Activated CD4-positive, alpha-beta T cell treated with anti-CD3 and anti-CD28 coated beads, Interleukin-2, amount 10 ng/mL, durations not matched to agents 24 days and 14 days (primary cell): ENCODE measurements around the gene ZNF740. TPM values are rescaled to one million over a fixed set of nuclear protein-coding genes. Genes with fewer than 3 reads are reported as not detected.
"Not testable (repeated sequence)": the region's sequence is repeated elsewhere in the genome, so short reads cannot be mapped to it uniquely, and the experiment has no call there.

ENCODE experiments used
- DNase-seq: peaks from one replicate; pipeline ENCODE4 v3.0.0; 2022
- H3K27ac Mint-ChIP-seq: one replicate; pipeline ENCODE4 v1.8.0; 2022; ENCODE audit warnings: mild to moderate bottlenecking, mixed read lengths
- H3K27me3 Mint-ChIP-seq: one replicate; pipeline ENCODE4 v1.8.0; 2022; ENCODE audit warnings: mixed read lengths
- H3K36me3 Mint-ChIP-seq: one replicate; pipeline ENCODE4 v1.8.0; 2022; ENCODE audit warnings: low read depth, mild to moderate bottlenecking, mixed read lengths
- H3K4me1 Mint-ChIP-seq: one replicate; pipeline ENCODE4 v1.8.0; 2021; ENCODE audit warnings: mixed read lengths
- H3K4me3 Mint-ChIP-seq: one replicate; pipeline ENCODE4 v1.8.0; 2022; ENCODE audit warnings: mild to moderate bottlenecking, moderate library complexity, mixed read lengths
- H3K9me3 Mint-ChIP-seq: one replicate; pipeline ENCODE4 v1.8.0; 2021; ENCODE audit warnings: mixed read lengths
- intact Hi-C: fragments of 100-400 bp; cut with micrococcal nuclease; formaldehyde crosslinking; loops from one replicate; pipeline ENCODE4 v1.15.1; 2023
- total RNA-seq: library from RNA; stranded (reverse); gene quantifications from 2 replicates; pipeline ENCODE4 v1.2.3, GENCODE V29; 2022

Gene ZNF740
- total RNA-seq, 1 donor from 2014 or later: 50.5 TPM

- peaks cover 10% of the 10 kb centered on the region for H3K4me1 Mint-ChIP-seq
- DNase-seq, H3K27me3 Mint-ChIP-seq, intact Hi-C loops, H3K27ac Mint-ChIP-seq, H3K9me3 Mint-ChIP-seq, H3K4me3 Mint-ChIP-seq, H3K36me3 Mint-ChIP-seq: not testable (repeated sequence)
Observed at GRCh38 chr12:53163008-53163407, 17.5 kb upstream of the ZNF740 start.

- Mint-ChIP-seq H3K9me3 (no peaks in the 10 kb centered on the region), H3K27me3 (no peaks in the 10 kb centered on the region), H3K36me3 (peaks cover 7% of the 10 kb centered on the region), H3K27ac (no peak overlapping the region), H3K4me3 (no peak overlapping the region), H3K4me1 (peaks cover 2% of the 10 kb centered on the region)
- DNase-seq: no peak
- intact Hi-C loops: no loop called here
Observed at GRCh38 chr12:53166837-53167236, 13.7 kb upstream of the ZNF740 start.

GRCh38 chr12:53169644-53170043, 10.9 kb upstream of the ZNF740 start:
- no peaks in the 10 kb centered on the region for H3K9me3 Mint-ChIP-seq
- peaks cover 3% of the 10 kb centered on the region for H3K4me1 Mint-ChIP-seq
- H3K27me3 Mint-ChIP-seq: no peaks in the 10 kb centered on the region
- no peak for DNase-seq
- H3K36me3 Mint-ChIP-seq: peaks cover 7% of the 10 kb centered on the region
- H3K4me3 Mint-ChIP-seq: no peak overlapping the region
- H3K27ac Mint-ChIP-seq: no peak overlapping the region
- intact Hi-C loops: no loop called here

- Mint-ChIP-seq H3K36me3 (peaks cover 7% of the 10 kb centered on the region), H3K4me1 (peaks cover 7% of the 10 kb centered on the region), H3K9me3 (no peaks in the 10 kb centered on the region), H3K4me3 (no peak overlapping the region), H3K27me3 (no peaks in the 10 kb centered on the region), H3K27ac (no peak overlapping the region)
- intact Hi-C loops: no loop called here
- no peak for DNase-seq
Observed at GRCh38 chr12:53170215-53170614, 10.3 kb upstream of the ZNF740 start.

GRCh38 chr12:53170876-53171724, 9.4 kb upstream of the ZNF740 start:
- H3K4me1 Mint-ChIP-seq: peaks cover 7% of the 10 kb centered on the region
- no peak for DNase-seq
- no peaks in the 10 kb centered on the region for H3K27me3 Mint-ChIP-seq
- H3K4me3 Mint-ChIP-seq: no peak overlapping the region
- H3K27ac Mint-ChIP-seq: no peak overlapping the region
- H3K36me3 Mint-ChIP-seq: peaks cover 7% of the 10 kb centered on the region
- intact Hi-C loops: no loop called here
- H3K9me3 Mint-ChIP-seq: no peaks in the 10 kb centered on the region

- DNase-seq: no peak
Observed at GRCh38 chr12:53171725-53172329, 8.7 kb upstream of the ZNF740 start.

GRCh38 chr12:53172352-53172751, 8.2 kb upstream of the ZNF740 start:
- H3K9me3 Mint-ChIP-seq: no peaks in the 10 kb centered on the region
- H3K27me3 Mint-ChIP-seq: no peaks in the 10 kb centered on the region
- intact Hi-C loops: no loop called here
- no peak overlapping the region for H3K4me3 Mint-ChIP-seq
- no peak overlapping the region for H3K27ac Mint-ChIP-seq
- DNase-seq: no peak
- H3K36me3 Mint-ChIP-seq: peaks cover 5% of the 10 kb centered on the region
- H3K4me1 Mint-ChIP-seq: peaks cover 5% of the 10 kb centered on the region

More at GRCh38 chr12:53171725-53172329, 8.7 kb upstream of the ZNF740 start:
- H3K27ac Mint-ChIP-seq: no peak overlapping the region
- H3K27me3 Mint-ChIP-seq: no peaks in the 10 kb centered on the region
- peaks cover 7% of the 10 kb centered on the region for H3K36me3 Mint-ChIP-seq
- H3K4me1 Mint-ChIP-seq: peaks cover 5% of the 10 kb centered on the region
- H3K9me3 Mint-ChIP-seq: no peaks in the 10 kb centered on the region
- H3K4me3 Mint-ChIP-seq: no peak overlapping the region
- intact Hi-C loops: no loop called here

- intact Hi-C loops: no loop called here
- DNase-seq: peak; percentile 53
- Mint-ChIP-seq H3K4me1 (peaks cover 5% of the 10 kb centered on the region), H3K27ac (no peak overlapping the region), H3K36me3 (peaks cover 5% of the 10 kb centered on the region), H3K9me3 (no peaks in the 10 kb centered on the region), H3K4me3 (no peak overlapping the region), H3K27me3 (no peaks in the 10 kb centered on the region)
Observed at GRCh38 chr12:53173085-53173715, 7.3 kb upstream of the ZNF740 start.

- DNase-seq: no peak
- Mint-ChIP-seq H3K9me3 (no peaks in the 10 kb centered on the region), H3K4me1 (peaks cover 16% of the 10 kb centered on the region), H3K27me3 (no peaks in the 10 kb centered on the region), H3K27ac (no peak overlapping the region), H3K4me3 (no peak overlapping the region), H3K36me3 (peaks cover 4% of the 10 kb centered on the region)
- intact Hi-C loops: no loop called here
Observed at GRCh38 chr12:53174881-53175491, 5.5 kb upstream of the ZNF740 start.

GRCh38 chr12:53176750-53177149, 3.8 kb upstream of the ZNF740 start:
- Mint-ChIP-seq H3K4me3 (no peak overlapping the region), H3K9me3 (no peaks in the 10 kb centered on the region), H3K27me3 (no peaks in the 10 kb centered on the region), H3K4me1 (peaks cover 24% of the 10 kb centered on the region), H3K27ac (no peak overlapping the region), H3K36me3 (peaks cover 8% of the 10 kb centered on the region)
- intact Hi-C loops: no loop called here
- DNase-seq: no peak

GRCh38 chr12:53177447-53177846, 3.1 kb upstream of the ZNF740 start:
- H3K4me3 Mint-ChIP-seq, H3K27me3 Mint-ChIP-seq, DNase-seq, intact Hi-C loops, H3K27ac Mint-ChIP-seq, H3K9me3 Mint-ChIP-seq: not testable (repeated sequence)
- H3K36me3 Mint-ChIP-seq: peaks cover 15% of the 10 kb centered on the region
- peaks cover 31% of the 10 kb centered on the region for H3K4me1 Mint-ChIP-seq

- H3K4me1 Mint-ChIP-seq: peaks cover 41% of the 10 kb centered on the region
- H3K9me3 Mint-ChIP-seq, intact Hi-C loops, DNase-seq, H3K27ac Mint-ChIP-seq, H3K27me3 Mint-ChIP-seq: not testable (repeated sequence)
- peak overlapping the region; percentile 92 for H3K4me3 Mint-ChIP-seq
- peaks cover 20% of the 10 kb centered on the region for H3K36me3 Mint-ChIP-seq
Observed at GRCh38 chr12:53178803-53179202, 1.7 kb upstream of the ZNF740 start.

GRCh38 chr12:53179687-53180219, 769 bp upstream of the ZNF740 start:
- no peaks in the 10 kb centered on the region for H3K27me3 Mint-ChIP-seq
- peak overlapping the region; percentile 95 for H3K27ac Mint-ChIP-seq
- intact Hi-C loops: loop anchor here (1.0 to 2.0 kb wide), 7 partner anchors 19 to 322 kb away; partner anchors contain the start of genes AAAS, MYG1 and TARBP2
- peak overlapping the region; percentile 92 for H3K4me3 Mint-ChIP-seq
- no peak for DNase-seq
- no peaks in the 10 kb centered on the region for H3K9me3 Mint-ChIP-seq
- H3K4me1 Mint-ChIP-seq: peaks cover 47% of the 10 kb centered on the region
- H3K36me3 Mint-ChIP-seq: peaks cover 26% of the 10 kb centered on the region
